Activated CD8-positive, alpha-beta T cell treated with anti-CD3 and anti-CD28 coated beads for 36 hours (primary cell): ENCODE data around the gene IFNL4. TPM values are rescaled to one million over a fixed set of nuclear protein-coding genes. Genes with fewer than 3 reads are reported as not detected.

Experiments used
- ATAC-seq: fragments of 200-7000 bp; cut with Tn5 transposase; one replicate; pipeline ENCODE4 v1.10.0; 2021; ENCODE audit warnings: mild to moderate bottlenecking, moderate library complexity
- CTCF ChIA-PET: fragments of 350-600 bp; sonication (Branson Sonifier 250); formaldehyde crosslinking; loops from one replicate; lab custom pipeline; 2021; ENCODE audit warnings: antibody characterized with exemption; lab: Charles Lee
- POLR2A ChIA-PET: fragments of 350-600 bp; sonication (Branson Sonifier 250); formaldehyde crosslinking; loops from one replicate; lab custom pipeline; 2021; ENCODE audit warnings: antibody characterized with exemption; lab: Charles Lee
- DNase-seq: peaks from one replicate; pipeline ENCODE4 v3.0.0-alpha.2; 2020
- H3K27ac Mint-ChIP-seq: one replicate; pipeline ENCODE4 v1.8.0; 2021; ENCODE audit warnings: mild to moderate bottlenecking, mixed read lengths
- H3K27me3 Mint-ChIP-seq: one replicate; pipeline ENCODE4 v1.8.0; 2021; ENCODE audit warnings: mixed read lengths
- H3K36me3 Mint-ChIP-seq: one replicate; pipeline ENCODE4 v1.8.0; 2021; ENCODE audit warnings: low read depth, mixed read lengths
- H3K4me1 Mint-ChIP-seq: one replicate; pipeline ENCODE4 v1.8.0; 2021; ENCODE audit warnings: low read depth, mixed read lengths
- H3K4me3 Mint-ChIP-seq: one replicate; pipeline ENCODE4 v1.8.0; 2021; ENCODE audit warnings: mild to moderate bottlenecking, moderate library complexity, mixed read lengths
- H3K9me3 Mint-ChIP-seq: one replicate; pipeline ENCODE4 v1.8.0; 2021; ENCODE audit warnings: mixed read lengths
- intact Hi-C: fragments of 100-400 bp; cut with micrococcal nuclease; formaldehyde crosslinking; loops from one replicate; pipeline ENCODE4 v1.10.0; 2022
- total RNA-seq, 2 experiments: library from RNA; stranded (reverse); gene quantifications; one replicate each; pipeline ENCODE4 v1.2.3, GENCODE V29; 2021
- TF ChIP-seq, protein P1 (sequence below): fragments of 200-600 bp; IDR thresholded peaks from one replicate; pipeline ENCODE4 v1.8.0; 2022; ENCODE audit warnings: antibody characterized with exemption, mild to moderate bottlenecking

Gene IFNL4
- total RNA-seq, 2 experiments from 2014 or later, result not detected

DNA sequence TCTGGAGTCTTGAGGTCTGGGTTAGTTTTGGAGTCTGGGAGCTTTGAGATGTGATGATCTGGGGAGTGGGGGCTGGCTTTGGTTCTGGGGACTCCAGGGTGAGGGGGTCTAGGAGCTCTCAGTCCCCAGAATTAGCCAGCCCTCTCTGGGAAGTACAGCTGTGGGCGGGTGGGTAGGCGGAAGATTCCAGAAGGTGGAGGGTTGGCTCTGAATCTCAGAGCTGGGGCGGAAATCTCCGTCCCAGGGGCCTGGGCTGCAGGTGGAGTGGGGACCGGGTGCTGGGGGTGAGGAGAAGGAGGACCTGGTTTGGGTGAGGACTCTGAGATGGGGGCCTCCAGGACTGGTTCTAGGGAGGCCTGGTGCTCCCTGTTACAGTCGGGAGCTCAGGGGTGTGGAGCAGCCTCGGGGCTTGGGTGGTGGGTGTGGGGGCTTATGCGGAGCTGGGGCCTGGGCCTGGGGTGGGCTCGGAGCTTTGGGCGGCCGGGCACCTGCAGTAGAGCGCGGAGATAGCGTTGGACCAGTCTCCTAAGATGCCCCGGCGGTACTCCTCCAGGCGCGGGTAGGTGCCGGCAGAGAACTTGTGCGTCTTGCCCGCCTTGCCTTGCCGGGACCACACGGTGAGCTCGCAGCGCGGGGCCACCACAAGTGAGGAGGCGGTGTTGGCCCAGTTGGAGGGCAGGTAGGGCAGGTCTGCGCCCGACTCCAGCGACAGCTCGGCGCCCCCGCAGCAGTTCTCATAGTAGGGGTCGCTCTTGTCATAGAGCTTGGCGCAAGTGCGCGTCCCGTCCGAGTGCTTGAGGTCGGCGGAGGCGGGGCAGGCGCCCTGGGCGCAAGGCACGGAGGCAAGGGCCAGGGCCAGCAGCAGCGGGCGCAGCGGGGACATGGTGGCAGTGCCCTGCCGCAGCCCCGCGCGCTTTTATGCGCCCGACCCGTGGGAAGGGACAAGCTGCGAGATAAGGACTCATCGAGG, 45.0 kb downstream of the IFNL4 start, which contains the start of gene SYCN:
TSS of gene SYCN (minus strand) at position 892 of the 970 bp plus-strand sequence. CDS start at position 883, 9 bp downstream.
- intact Hi-C loops, result no loop called here
- Mint-ChIP-seq H3K27me3 (peaks cover 40% of the 10 kb centered on the region), H3K4me3 (no peak within 1 kb of the TSS), H3K9me3 (no peaks in the 10 kb centered on the region), H3K36me3 (no peaks in the 10 kb centered on the region), H3K27ac (no peak within 1 kb of the TSS), H3K4me1 (no peaks in the 10 kb centered on the region)
- ChIA-PET POLR2A (interaction anchor here (0.7 kb wide), 1 partner anchor 8 kb away, joined by 3 read pairs; no protein-coding TSS in a partner anchor), CTCF (interaction anchor here (0.6 to 1.3 kb wide), 4 partner anchors 8 to 152 kb away, joined by 3 to 4 read pairs (median 3); no protein-coding TSS in a partner anchor)
- TF ChIP-seq, protein P1, sequence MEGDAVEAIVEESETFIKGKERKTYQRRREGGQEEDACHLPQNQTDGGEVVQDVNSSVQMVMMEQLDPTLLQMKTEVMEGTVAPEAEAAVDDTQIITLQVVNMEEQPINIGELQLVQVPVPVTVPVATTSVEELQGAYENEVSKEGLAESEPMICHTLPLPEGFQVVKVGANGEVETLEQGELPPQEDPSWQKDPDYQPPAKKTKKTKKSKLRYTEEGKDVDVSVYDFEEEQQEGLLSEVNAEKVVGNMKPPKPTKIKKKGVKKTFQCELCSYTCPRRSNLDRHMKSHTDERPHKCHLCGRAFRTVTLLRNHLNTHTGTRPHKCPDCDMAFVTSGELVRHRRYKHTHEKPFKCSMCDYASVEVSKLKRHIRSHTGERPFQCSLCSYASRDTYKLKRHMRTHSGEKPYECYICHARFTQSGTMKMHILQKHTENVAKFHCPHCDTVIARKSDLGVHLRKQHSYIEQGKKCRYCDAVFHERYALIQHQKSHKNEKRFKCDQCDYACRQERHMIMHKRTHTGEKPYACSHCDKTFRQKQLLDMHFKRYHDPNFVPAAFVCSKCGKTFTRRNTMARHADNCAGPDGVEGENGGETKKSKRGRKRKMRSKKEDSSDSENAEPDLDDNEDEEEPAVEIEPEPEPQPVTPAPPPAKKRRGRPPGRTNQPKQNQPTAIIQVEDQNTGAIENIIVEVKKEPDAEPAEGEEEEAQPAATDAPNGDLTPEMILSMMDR, result no peak
- ATAC-seq, result no peak
- no peak for DNase-seq

- peaks cover 47% of the 10 kb centered on the region for H3K27me3 Mint-ChIP-seq
- TF ChIP-seq, protein P1, result no peak
- CTCF ChIA-PET, result interaction anchor here (0.6 kb wide), 1 partner anchor 82 kb away, joined by 3 read pairs; no protein-coding TSS in a partner anchor
- H3K36me3 Mint-ChIP-seq, result no peaks in the 10 kb centered on the region
- H3K9me3 Mint-ChIP-seq, result no peaks in the 10 kb centered on the region
- no peaks in the 10 kb centered on the region for H3K4me1 Mint-ChIP-seq
- POLR2A ChIA-PET, result interaction anchor here (0.7 kb wide), 1 partner anchor 9 kb away, joined by 3 read pairs; no protein-coding TSS in a partner anchor
- intact Hi-C loops, result no loop called here
- no peak overlapping the region for H3K4me3 Mint-ChIP-seq
- ATAC-seq (no peak), DNase-seq (no peak)
- no peak overlapping the region for H3K27ac Mint-ChIP-seq
Observed at GRCh38 chr19:39202998-39203355, 45.7 kb downstream of the IFNL4 start.

DNA sequence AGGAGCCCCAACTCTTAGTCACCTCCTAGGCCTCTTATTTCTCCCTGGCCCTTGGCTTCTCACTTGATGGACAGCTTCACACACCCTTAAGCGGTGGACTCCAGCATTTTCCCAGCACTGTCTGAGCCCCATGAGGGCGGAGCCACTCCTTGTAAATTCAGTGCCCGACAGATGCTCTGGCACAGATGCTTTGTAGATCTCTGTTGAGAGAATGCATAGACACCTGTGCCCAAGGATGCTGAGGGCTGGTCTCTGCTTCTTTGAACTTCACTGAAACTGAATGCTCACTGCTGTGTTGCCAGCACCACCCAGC, 47.9 kb downstream of the IFNL4 start:
- ChIA-PET CTCF (no interaction called here), POLR2A (no interaction called here)
- Mint-ChIP-seq H3K4me3 (no peak overlapping the region), H3K27me3 (peaks cover 63% of the 10 kb centered on the region), H3K4me1 (peaks cover 14% of the 10 kb centered on the region), H3K9me3 (no peaks in the 10 kb centered on the region), H3K36me3 (no peaks in the 10 kb centered on the region), H3K27ac (no peak overlapping the region)
- TF ChIP-seq, protein P1, result no peak
- no peak for ATAC-seq
- intact Hi-C loops, result no loop called here
- no peak for DNase-seq

DNA sequence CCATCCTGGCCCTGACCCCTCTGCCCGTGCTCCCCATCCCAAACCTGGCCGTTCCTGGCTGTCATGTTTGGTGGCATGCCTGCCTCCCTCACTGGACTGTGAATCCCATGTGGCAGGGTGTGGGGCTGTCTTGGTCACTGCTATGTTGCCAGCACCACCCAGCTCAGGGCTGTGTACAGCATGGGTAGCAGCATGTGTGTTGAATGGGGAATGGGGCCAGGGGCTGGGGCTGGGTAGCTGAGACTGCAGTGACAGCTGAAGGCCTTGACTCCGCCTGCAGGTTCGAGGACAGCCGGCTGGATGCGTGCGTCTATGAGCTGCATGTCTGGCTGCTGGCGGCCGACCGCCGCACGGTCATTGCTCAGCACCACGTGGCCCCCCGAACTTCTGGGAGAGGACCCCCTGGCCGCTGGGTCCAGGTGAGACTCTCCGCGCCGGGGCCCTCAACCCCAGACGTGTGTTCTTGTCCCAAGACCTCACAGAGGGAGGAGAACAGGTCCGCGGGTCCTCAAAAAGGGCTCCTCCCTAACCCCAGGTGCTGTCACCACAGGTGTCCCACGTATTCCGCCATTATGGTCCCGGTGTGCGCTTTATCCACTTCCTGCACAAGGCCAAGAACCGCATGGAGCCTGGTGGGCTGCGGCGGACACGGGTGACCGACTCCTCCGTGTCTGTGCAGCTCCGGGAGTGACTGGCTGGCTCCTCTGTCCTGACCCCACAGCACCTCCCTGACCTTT, 48.4 kb downstream of the IFNL4 start:
- TF ChIP-seq, protein P1, result no peak
- DNase-seq (no peak), ATAC-seq (no peak)
- H3K27me3 Mint-ChIP-seq, result peaks cover 64% of the 10 kb centered on the region
- H3K27ac Mint-ChIP-seq, result no peak overlapping the region
- no peak overlapping the region for H3K4me3 Mint-ChIP-seq
- H3K36me3 Mint-ChIP-seq, result no peaks in the 10 kb centered on the region
- peaks cover 19% of the 10 kb centered on the region for H3K4me1 Mint-ChIP-seq
- ChIA-PET CTCF (no interaction called here), POLR2A (no interaction called here)
- intact Hi-C loops, result no loop called here
- no peaks in the 10 kb centered on the region for H3K9me3 Mint-ChIP-seq
